PFSK-1 (cell line): ENCODE measurements around the gene ARHGEF7.

Experiments used
- FOXP2 ChIP-seq: optimal IDR thresholded peaks from 2 replicates; pipeline ENCODE3; 2011; ENCODE audit warnings: borderline replicate concordance, control low read depth, inconsistent platforms; ENCODE audit not compliant: insufficient read depth; ENCODE audit errors: extremely low read length, extremely low read depth
- POLR2AphosphoS5 ChIP-seq: IDR thresholded peaks from 2 replicates; pipeline ENCODE4 v1.6.1; 2012; ENCODE audit warnings: low read depth, mild to moderate bottlenecking, control low read depth, low read length, moderate library complexity
- REST ChIP-seq, 2 experiments: IDR thresholded peaks; 2 replicates each; pipeline versions ENCODE4 v1.6.1 to v1.8.0; 2011 to 2012; ENCODE audit warnings: low read depth in 2 of 2, low read length in 2 of 2, control low read depth in 1 of 2, inconsistent platforms in 1 of 2, mild to moderate bottlenecking in 1 of 2, moderate library complexity in 1 of 2; ENCODE audit not compliant: insufficient read depth in 1 of 2
- SIN3A ChIP-seq: IDR thresholded peaks from 2 replicates; pipeline ENCODE4 v1.6.1; 2012; ENCODE audit warnings: mild to moderate bottlenecking, low read length, moderate library complexity, borderline replicate concordance; ENCODE audit not compliant: insufficient read depth
- TAF1 ChIP-seq: IDR thresholded peaks from 2 replicates; pipeline ENCODE4 v1.6.1; 2012; ENCODE audit warnings: low read length, control low read depth, borderline replicate concordance; ENCODE audit not compliant: insufficient read depth

- TF ChIP-seq SIN3A: no peak
- no peak for TF ChIP-seq TAF1
- TF ChIP-seq REST (IDR thresholded peaks at IDR 0.05; ENCODE audit: insufficient read depth in 1 of 2, low read depth in 2 of 2, low read length in 2 of 2): no peak
- no peak for TF ChIP-seq FOXP2
- TF ChIP-seq POLR2AphosphoS5: no peak
Observed at GRCh38 chr13:111093634-111094033, 21.5 kb upstream of the ARHGEF7 start.
